HG03045 (cell line): ENCODE data around the gene TBX3.

Experiments used
- ATAC-seq: cut with Tn5 transposase; IDR thresholded peaks from one replicate; pipeline ENCODE4 v1.9.1; 2021; ENCODE audit warnings: mild to moderate bottlenecking, moderate library complexity; ENCODE audit not compliant: unreplicated experiment

TBX3 gene

DNA sequence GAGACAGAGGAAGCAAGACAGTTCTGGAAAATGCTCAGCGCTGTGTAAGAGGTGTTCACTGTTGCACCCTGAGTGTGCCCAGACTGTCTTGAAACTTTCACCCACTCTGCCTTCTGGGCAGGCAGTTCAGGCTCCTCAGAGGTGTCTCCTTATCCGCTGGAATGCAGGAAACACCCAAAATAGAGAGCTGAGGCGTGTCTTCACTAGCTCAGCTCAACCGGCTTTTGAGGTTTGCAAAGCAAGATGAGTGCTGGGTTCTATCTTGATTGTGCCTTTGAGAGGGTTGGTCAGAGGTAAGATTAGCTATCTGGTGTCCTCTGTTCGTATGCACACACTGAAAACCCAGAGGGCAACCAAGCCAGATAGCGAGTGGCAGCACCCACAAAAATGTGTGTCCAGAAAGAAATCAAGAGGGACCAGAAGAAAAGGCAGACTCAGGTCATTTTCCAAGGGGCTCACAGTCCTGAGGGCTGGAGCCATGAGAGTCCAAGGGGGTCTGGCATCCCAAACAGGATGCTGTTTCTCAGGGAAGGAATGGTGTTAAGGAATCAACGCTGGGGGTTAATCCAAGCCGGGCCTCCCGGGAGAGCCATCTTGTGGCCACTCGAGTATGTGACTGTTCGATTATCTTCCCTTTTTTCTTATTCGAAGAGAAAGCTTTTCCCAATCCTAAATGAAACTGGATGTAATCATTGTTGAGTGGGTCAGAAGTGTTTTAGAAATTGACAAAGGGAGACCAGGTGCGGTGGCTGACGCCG, 47.1 kb downstream of the TBX3 start:
- ATAC-seq = no peak

DNA sequence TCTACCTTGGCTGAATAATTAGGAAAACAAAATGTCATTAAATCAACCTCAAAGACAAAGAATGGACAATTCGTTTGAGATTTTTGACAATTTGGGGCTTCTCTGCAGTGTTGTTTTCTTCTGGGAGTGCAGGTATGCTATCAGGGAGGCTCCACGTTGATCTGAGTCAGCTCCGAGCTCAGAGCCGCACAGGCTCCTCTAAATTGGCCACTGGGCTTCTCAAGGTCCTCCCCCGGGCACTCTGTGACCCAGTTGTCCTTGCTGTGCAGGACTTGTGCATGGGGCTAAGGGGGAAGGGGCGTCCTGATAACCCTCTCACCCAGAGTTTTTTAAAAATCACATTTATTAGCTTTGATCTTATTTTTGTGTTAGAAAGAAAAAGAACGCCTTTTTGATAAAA, 52.7 kb downstream of the TBX3 start:
- no peak for ATAC-seq

DNA sequence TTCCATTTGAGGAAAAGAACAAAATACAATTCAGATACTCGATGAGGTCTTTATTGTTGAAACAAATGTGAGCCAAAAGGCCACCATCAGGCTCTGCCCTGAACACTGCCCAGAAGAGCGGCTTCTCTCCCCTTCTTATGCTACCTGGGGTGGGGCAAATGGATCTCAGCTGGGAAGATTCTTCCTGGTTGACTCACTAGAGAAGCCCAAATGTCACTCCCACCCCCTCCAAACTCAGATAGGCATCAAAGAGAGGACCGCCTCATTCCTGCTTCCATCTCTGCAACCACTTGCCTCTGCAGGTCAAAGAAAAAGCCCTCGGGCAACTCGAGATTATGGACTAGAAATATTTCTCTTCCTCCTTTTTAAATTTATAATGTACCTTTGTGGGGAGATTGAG, 55.8 kb downstream of the TBX3 start:
- no peak for ATAC-seq

DNA sequence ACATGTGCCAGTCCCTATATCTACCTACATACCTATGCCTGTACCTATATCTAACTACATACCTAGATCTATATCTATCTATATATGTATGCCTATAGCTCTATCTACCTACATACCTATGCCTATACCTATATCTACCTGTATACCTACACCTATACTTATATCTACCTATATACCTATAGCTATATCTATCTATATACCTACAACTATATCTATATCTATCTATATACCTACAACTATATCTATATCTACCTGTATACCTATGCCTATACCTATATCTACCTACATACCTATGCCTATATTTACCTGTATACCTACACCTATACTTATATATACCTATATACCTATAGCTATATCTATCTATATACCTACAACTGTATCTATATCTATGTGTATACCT, 56.6 kb downstream of the TBX3 start:
- ATAC-seq = no peak

DNA sequence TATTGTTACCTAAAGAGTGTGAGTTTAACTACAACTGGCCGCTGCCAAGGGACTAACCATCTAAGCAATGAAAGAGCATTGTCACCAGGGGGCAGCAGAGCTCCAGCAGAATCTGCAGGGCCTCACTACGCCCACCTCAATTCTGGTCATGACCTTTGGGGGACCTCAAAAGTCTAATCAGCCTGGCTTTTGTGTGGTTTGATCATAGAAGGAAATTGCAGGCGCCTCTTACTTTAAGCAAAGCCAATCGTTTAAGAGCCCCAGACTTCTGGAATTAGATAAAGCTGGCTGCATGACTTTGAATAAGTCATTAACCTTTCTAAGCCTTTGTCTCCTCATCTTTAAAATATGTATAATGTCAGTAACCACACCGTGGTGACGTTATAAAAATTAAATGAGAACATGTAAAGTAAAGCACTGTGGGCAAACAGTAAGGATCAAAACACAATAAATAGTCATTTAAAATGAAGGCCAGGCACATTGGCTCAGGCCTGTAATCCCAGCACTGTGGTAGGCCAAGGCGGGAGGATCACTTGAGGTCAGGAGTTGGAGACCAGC, 58.6 kb downstream of the TBX3 start:
- no peak for ATAC-seq

DNA sequence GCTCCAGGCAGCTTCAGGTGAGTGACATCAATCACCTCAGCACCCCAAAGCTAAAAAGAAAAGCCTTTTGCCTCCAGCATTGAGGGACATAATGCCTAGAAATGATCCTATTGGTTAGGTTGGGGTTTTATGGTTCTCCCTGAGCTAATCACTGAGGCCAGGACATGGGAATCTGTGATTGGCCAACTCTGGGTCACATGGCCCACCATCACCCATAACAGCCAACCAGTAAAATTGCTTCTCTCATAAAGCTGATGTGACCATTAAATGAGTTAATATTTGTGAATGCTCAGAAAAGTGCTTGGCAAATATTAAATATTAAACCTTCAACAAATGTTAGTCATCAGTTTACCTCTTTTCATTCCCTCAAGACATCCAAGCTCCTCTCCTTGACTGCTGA, 60.2 kb downstream of the TBX3 start:
- ATAC-seq = no peak
